ENCODE results near the gene PLXNB1.

Gene PLXNB1

DNA sequence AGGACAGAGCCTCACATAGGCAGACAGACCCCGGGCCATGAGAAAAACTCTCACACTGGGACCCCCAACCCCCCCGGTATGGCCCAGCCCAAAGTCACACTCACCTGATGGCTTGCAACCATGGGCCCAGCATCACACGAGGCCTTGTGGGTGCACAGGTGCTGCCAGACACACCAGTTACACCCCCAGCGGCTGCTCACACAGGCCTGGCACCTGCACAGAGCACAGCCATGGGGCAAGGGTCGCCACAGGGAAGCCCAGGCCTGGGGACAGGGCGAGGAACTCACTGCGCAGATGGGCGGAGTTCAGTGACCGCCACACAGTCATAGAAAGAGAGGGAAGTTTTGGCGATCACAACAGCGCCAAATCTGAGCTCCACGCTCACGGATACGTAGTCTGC, 9.3 kb downstream of the PLXNB1 start:
- no peak overlapping the region for H3K4me3 Mint-ChIP-seq
- peaks cover 7% of the 10 kb centered on the region for H3K4me1 Mint-ChIP-seq
- H3K27ac Mint-ChIP-seq: no peak overlapping the region
- H3K36me3 Mint-ChIP-seq: no peaks in the 10 kb centered on the region
- H3K9me3 Mint-ChIP-seq: no peaks in the 10 kb centered on the region
- H3K27me3 Mint-ChIP-seq: peaks cover 29% of the 10 kb centered on the region
- no peak for ATAC-seq

GRCh38 chr3:48419597-48419996, 10.3 kb downstream of the PLXNB1 start:
- Mint-ChIP-seq H3K27me3 (peaks cover 23% of the 10 kb centered on the region), H3K36me3 (no peaks in the 10 kb centered on the region), H3K4me3 (no peak overlapping the region), H3K4me1 (peaks cover 7% of the 10 kb centered on the region), H3K9me3 (no peaks in the 10 kb centered on the region), H3K27ac (no peak overlapping the region)
- no peak for ATAC-seq

GRCh38 chr3:48419149-48419548, 10.7 kb downstream of the PLXNB1 start:
- Mint-ChIP-seq H3K4me3 (no peak overlapping the region), H3K9me3 (no peaks in the 10 kb centered on the region), H3K27ac (no peak overlapping the region), H3K27me3 (peaks cover 20% of the 10 kb centered on the region), H3K4me1 (peaks cover 7% of the 10 kb centered on the region), H3K36me3 (no peaks in the 10 kb centered on the region)
- ATAC-seq: no peak

DNA sequence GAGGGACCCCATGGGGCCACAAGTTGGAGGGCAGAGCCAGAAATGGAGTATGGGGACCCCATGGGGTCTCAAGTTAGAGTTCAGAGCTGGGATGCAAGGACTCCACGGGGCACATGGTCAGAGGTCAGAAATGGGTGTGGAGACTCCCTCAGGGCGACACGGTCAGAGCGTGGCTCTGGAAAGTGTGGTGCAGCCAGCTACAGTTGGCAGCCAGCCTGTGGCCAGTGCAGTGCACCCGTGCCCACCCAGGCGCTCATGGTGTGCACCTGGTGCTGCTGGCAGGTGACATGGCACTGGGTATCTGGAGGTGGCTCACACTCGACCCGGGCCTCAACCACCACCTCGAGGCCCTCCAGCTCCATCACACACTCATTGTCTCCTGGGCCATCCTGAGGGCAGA, 11.2 kb downstream of the PLXNB1 start:
- Mint-ChIP-seq H3K4me3 (no peak overlapping the region), H3K4me1 (peaks cover 7% of the 10 kb centered on the region), H3K9me3 (no peaks in the 10 kb centered on the region), H3K27ac (no peak overlapping the region), H3K27me3 (peaks cover 20% of the 10 kb centered on the region), H3K36me3 (no peaks in the 10 kb centered on the region)
- no peak for ATAC-seq

DNA sequence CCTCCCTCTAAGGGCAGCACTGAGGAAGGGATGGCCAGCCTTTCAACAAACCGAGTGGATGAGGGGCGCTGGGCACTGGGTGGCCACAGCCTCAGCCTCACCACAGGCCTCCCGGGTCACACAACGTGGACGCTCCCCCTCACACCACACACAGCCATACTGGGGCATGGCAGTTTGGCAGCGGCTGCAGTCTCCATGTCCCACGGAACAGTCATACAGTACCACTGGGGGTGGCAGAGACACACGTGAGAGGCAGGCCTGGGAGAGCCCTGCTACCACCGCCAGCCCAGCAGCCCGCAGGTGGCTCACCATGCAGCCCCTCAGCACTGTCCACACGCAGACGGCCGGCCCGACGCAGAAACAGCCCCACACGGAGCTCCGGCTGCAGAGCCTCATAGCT, 11.7 kb downstream of the PLXNB1 start:
- Mint-ChIP-seq H3K9me3 (no peaks in the 10 kb centered on the region), H3K27ac (no peak overlapping the region), H3K36me3 (no peaks in the 10 kb centered on the region), H3K4me3 (no peak overlapping the region), H3K27me3 (peaks cover 16% of the 10 kb centered on the region), H3K4me1 (peaks cover 5% of the 10 kb centered on the region)
- no peak for ATAC-seq

DNA sequence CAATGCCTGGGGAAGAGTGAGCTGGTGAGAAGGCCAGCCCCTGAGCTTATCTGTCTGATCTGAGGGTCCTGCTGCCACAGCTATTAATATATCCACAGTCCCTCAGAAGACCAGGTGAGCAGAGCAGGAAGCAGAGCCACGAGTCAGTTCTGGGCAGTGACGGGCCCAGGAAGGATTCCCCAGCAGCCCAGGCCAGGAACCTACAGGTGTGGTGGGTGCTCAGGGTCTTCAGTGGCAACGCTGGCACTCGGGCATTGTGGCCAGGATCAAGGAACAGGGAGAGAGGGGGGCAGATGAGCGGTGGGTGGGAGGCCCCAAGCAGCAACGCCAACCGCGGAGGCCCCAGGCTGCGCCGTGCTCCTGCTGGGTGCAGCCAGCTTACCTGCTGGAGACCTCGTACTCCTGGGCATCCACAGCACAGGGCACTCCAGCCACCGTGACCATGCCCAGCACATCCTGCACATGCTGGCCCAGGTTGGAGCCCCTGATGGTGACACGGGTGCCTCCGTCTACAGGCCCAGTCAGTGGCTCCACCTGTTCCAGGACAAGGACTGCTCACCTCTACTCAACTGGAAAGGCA, 12.3 kb downstream of the PLXNB1 start:
- no peaks in the 10 kb centered on the region for H3K9me3 Mint-ChIP-seq
- peaks cover 11% of the 10 kb centered on the region for H3K27me3 Mint-ChIP-seq
- no peak overlapping the region for H3K4me3 Mint-ChIP-seq
- no peak for ATAC-seq
- no peak overlapping the region for H3K27ac Mint-ChIP-seq
- no peaks in the 10 kb centered on the region for H3K36me3 Mint-ChIP-seq
- no peaks in the 10 kb centered on the region for H3K4me1 Mint-ChIP-seq

DNA sequence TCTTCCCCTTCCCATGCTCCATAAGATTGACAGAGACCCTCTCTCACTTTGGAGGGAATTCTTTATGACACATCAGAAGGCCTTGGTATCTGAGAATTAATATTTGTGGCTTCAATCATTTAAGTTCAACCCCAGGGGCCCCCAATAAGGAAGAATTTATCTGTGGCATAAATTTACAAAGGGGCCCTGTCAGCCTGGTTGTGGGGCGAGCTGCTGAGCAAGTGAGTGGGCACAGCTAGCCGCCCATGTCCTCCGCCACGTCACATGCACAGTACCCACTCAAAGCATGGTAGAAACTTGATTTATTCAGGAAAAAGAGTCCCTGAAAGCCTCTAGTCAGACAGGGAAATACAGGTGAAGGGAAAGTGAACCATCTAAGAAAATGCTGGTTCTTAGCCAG, 13.3 kb downstream of the PLXNB1 start:
- no peak for ATAC-seq
- Mint-ChIP-seq H3K9me3 (no peaks in the 10 kb centered on the region), H3K27me3 (peaks cover 11% of the 10 kb centered on the region), H3K4me1 (no peaks in the 10 kb centered on the region), H3K36me3 (no peaks in the 10 kb centered on the region), H3K4me3 (no peak overlapping the region), H3K27ac (no peak overlapping the region)

DNA sequence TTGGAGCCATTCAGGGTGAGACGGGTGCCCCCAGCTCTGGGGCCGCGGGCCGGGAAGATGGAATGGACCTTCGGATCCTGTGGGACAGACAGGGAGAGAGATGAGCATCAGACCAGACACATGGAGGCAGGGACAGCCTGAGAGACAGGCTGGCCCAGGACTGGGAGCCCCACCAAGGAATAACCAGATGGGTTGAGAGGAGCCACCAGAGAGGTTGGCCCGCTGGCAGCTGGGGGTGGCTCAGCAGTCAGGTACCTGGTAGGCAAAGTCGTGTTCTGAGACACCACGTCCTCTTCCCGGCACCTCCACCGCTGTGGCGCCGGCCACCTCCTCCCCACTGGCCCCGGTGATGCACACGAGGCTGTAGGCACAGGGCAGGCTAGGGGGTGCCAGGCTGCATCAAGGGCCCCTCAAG, 13.8 kb downstream of the PLXNB1 start:
- Mint-ChIP-seq H3K27me3 (peaks cover 12% of the 10 kb centered on the region), H3K36me3 (no peaks in the 10 kb centered on the region), H3K27ac (no peak overlapping the region), H3K4me3 (no peak overlapping the region), H3K9me3 (no peaks in the 10 kb centered on the region), H3K4me1 (no peaks in the 10 kb centered on the region)
- no peak for ATAC-seq

- Mint-ChIP-seq H3K4me3 (no peak overlapping the region), H3K27ac (no peak overlapping the region), H3K36me3 (no peaks in the 10 kb centered on the region), H3K4me1 (no peaks in the 10 kb centered on the region), H3K9me3 (no peaks in the 10 kb centered on the region), H3K27me3 (peaks cover 19% of the 10 kb centered on the region)
- ATAC-seq: no peak
Measured at GRCh38 chr3:48415251-48415953, 14.5 kb downstream of the PLXNB1 start.

- no peaks in the 10 kb centered on the region for H3K4me1 Mint-ChIP-seq
- no peaks in the 10 kb centered on the region for H3K9me3 Mint-ChIP-seq
- peaks cover 26% of the 10 kb centered on the region for H3K27me3 Mint-ChIP-seq
- H3K36me3 Mint-ChIP-seq: no peaks in the 10 kb centered on the region
- no peak for ATAC-seq
- H3K27ac Mint-ChIP-seq: no peak overlapping the region
- no peak overlapping the region for H3K4me3 Mint-ChIP-seq
Measured at GRCh38 chr3:48414376-48415250, 15.3 kb downstream of the PLXNB1 start.

GRCh38 chr3:48413611-48414010, 16.3 kb downstream of the PLXNB1 start:
- Mint-ChIP-seq H3K4me3 (no peak overlapping the region), H3K27ac (no peak overlapping the region), H3K27me3 (peaks cover 26% of the 10 kb centered on the region), H3K9me3 (no peaks in the 10 kb centered on the region), H3K4me1 (no peaks in the 10 kb centered on the region), H3K36me3 (no peaks in the 10 kb centered on the region)
- no peak for ATAC-seq

DNA sequence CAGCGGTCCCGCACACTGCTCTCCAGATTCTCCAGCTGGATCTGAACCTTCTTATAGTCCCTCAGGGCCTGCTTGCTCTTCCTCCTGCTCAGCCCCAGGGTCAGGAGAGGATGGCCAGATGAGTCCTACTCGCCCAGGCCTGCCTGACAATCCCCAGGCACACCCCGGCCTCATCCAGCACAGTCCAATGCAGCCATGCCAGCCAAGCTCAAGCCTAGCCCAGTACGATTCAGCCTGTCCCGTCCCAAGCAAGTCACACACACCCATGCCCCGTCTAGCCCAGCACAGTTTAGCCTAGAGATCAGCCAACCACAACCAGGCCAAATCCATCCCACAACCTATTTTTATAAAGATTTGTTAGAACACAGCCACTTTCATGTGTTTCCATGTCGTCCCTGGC, 16.8 kb downstream of the PLXNB1 start:
- no peak overlapping the region for H3K27ac Mint-ChIP-seq
- no peak overlapping the region for H3K4me3 Mint-ChIP-seq

GRCh38 chr3:48412375-48413001, 17.4 kb downstream of the PLXNB1 start:
- H3K36me3 Mint-ChIP-seq: no peaks in the 10 kb centered on the region
- peaks cover 17% of the 10 kb centered on the region for H3K27me3 Mint-ChIP-seq
- no peak for ATAC-seq
- H3K27ac Mint-ChIP-seq: no peak overlapping the region
- no peak overlapping the region for H3K4me3 Mint-ChIP-seq
- no peaks in the 10 kb centered on the region for H3K9me3 Mint-ChIP-seq
- no peaks in the 10 kb centered on the region for H3K4me1 Mint-ChIP-seq

More for the DNA sequence above, 16.8 kb downstream of the PLXNB1 start:
- ATAC-seq: no peak
- no peaks in the 10 kb centered on the region for H3K36me3 Mint-ChIP-seq
- no peaks in the 10 kb centered on the region for H3K4me1 Mint-ChIP-seq
- no peaks in the 10 kb centered on the region for H3K9me3 Mint-ChIP-seq
- peaks cover 23% of the 10 kb centered on the region for H3K27me3 Mint-ChIP-seq

DNA sequence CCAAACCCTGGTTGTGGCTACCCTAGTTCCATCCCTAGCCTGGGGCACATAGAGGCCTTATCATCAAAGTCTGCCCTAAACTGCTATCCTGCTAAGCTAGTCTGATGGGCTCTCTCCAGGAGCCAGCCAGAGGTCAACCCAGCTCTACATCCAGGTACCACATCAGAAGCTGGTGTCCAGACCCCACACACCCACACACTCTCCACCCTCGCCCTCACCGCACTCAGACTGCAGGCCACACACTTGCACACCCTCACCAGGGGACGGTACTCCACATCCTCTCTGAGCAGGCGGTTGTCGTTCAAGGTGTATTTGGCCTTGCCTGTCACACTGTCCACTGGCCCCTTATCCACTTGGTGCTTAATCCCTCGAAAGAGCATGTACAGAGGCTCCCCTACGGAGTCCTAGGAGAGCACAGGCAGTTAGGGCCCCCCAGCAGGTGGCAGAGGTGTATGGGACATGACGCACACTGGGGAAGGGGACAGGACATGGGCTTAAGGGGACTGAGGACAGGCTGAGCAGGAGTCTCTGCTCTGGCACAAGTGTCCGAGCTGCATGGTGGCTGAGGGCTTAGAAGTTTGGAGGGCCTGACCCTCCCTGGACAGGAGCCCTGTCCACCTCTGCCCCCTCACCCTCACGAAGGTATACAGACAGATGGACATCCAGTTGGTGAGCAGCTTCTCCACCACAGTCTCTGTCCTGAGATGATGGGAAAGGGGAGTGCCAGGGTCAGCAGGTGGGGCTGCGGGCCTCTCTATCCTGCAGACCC, 18.1 kb downstream of the PLXNB1 start:
- Mint-ChIP-seq H3K9me3 (no peaks in the 10 kb centered on the region), H3K4me3 (no peak overlapping the region), H3K36me3 (no peaks in the 10 kb centered on the region), H3K27ac (no peak overlapping the region), H3K4me1 (no peaks in the 10 kb centered on the region), H3K27me3 (peaks cover 16% of the 10 kb centered on the region)
- ATAC-seq: no peak

Data from stimulated activated memory B cell treated with anti-CD40 and anti-IgM and Interleukin-4, amounts not matched to agents 10 μg/mL and 1 μg/mL and 100 μg/mL, for 72 hours (primary cell).